ENCODE results near the gene ADISSP.

ADISSP gene

GRCh38 chr20:3787324-3788014, 19.9 kb upstream of the ADISSP start:
- H3K4me3 ChIP-seq (ENCODE audit: low read depth, low read length), result peak overlapping the region; percentile 52
- TF ChIP-seq CTCF (IDR thresholded peaks at IDR 0.05; ENCODE audit: low read depth, low read length), result no peak

DNA sequence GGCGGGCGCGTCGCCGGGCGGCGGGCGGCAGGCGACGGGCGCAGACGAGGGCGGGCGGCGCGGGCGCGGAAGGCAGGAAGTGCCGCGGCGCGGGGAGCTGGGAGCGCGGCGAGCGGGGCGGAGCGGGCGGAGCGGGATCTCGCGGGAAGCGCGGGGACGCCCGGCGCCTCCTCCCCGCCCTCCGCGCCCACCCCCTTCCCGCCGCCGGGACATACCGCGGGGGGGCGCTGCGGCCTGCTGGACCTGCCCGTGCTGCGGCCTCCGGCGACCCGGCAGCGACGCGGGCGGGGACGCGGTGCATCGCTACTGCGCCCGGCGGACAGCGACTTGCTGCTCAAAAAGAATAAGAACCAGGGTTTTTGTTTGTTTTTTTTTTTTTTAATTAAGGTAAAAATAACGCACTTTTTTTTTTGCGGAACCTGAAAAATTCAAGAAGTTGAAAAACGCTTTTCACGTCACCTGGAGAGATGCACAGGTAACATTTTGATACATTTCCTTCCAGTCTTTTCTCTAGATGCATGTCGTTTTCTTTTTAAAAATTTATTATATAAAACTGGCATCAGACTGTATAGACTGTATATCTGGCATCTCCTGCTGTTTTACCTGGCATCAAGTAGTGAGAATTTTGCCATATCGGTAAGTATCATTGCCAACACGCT, 19.2 kb upstream of the ADISSP start, which contains the start of gene CENPB:
Gene CENPB, minus strand, starts transcription at position 76 of the 659 bp plus-strand sequence. CDS start 257 bp downstream, outside the sequence.
- peak; percentile 58 for TF ChIP-seq CTCF (IDR thresholded peaks at IDR 0.05; ENCODE audit: low read depth, low read length)

DNA sequence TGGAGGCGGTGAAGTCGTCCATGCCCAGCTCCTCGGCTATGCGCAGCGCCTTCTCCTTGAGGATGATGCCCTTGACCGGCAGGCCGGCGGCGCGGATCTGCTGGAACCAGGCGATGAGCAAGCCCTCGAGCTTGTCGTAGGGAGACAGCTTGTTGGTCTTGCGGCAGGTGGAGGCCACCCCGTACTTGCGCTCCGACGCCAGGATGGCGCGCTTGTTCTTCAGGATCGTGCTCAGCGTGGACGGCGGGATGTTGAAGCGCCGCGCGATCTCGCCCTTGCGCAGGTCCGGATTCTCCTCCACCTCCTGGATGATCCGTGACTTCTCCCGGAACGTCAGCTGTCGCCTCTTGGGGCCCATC, 18.6 kb upstream of the ADISSP start:
- no peak for TF ChIP-seq CTCF (IDR thresholded peaks at IDR 0.05; ENCODE audit: low read depth, low read length)
- peak overlapping the region; percentile 67 for H3K4me3 ChIP-seq (ENCODE audit: low read depth, low read length)

More for the DNA sequence above, 19.2 kb upstream of the ADISSP start, which contains the start of gene CENPB:
- peak within 1 kb of the TSS; percentile 67 for H3K4me3 ChIP-seq (ENCODE audit: low read depth, low read length)

DNA sequence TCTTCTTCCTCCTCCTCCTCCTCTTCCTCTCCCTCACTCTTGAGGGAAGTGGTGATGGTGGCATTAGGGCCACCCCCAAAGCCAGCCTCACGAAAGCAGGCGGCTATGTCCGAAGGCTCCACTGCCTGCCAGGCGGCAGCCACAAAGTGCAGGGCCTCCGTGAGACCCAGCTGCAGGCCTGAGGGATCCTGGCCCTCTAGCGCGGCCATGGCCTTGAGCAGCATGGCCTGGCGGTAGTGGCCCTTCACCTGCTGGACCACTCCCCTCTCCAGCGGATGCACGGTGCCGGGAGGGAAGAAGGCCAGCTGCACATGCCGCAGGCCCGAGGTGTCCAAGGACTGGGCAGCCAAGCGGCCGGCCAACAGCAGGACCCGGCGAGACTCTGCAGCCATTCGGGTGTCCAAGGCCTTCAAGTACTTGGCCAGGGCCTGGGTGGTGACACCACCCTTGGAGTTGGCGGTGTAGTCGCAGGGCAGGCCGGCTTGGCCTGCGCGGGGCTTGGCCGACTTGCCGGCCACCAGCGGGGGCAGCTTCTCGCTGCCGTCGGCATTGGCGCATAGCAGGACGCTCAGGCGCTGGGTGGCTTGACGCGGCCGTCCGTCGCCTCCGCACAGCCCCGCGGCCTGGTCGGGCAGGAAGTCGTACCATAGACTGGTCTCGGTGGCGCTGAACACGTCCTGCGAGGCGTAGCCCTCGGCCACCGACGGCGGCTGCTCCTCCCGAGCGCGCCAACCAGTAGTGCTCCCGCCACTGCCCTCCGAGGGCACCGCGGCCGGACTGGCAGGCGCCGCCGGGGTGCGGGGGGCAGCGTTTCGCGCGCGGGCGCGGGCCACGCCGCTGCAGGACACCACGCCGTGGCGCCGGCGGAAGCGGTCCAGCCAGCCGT, 17.9 kb upstream of the ADISSP start:
- TF ChIP-seq CTCF (IDR thresholded peaks at IDR 0.05; ENCODE audit: low read depth, low read length), result no peak
- peak overlapping the region; percentile 67 for H3K4me3 ChIP-seq (ENCODE audit: low read depth, low read length)

- H3K4me3 ChIP-seq (ENCODE audit: low read depth, low read length), result peak overlapping the region; percentile 67
- TF ChIP-seq CTCF (IDR thresholded peaks at IDR 0.05; ENCODE audit: low read depth, low read length), result no peak
Observed at GRCh38 chr20:3784863-3785239, 17.3 kb upstream of the ADISSP start.

GRCh38 chr20:3784216-3784853, 16.8 kb upstream of the ADISSP start:
- TF ChIP-seq CTCF (IDR thresholded peaks at IDR 0.05; ENCODE audit: low read depth, low read length), result no peak
- H3K4me3 ChIP-seq (ENCODE audit: low read depth, low read length), result no peak overlapping the region
